Neuron (in vitro differentiated cells): ENCODE results near the gene WFDC8.
"Not testable (repeated sequence)": the region's sequence is repeated elsewhere in the genome, so short reads cannot be mapped to it uniquely, and the experiment has no call there.

Experiments used
- H2AFZ ChIP-seq: one replicate; pipeline ENCODE4 v1.6.1; 2013; ENCODE audit warnings: low read depth, mild to moderate bottlenecking, inconsistent platforms, low read length, moderate library complexity
- H3K27me3 ChIP-seq: one replicate; pipeline ENCODE4 v1.6.1; 2013; ENCODE audit warnings: low read length; ENCODE audit not compliant: insufficient read depth
- H3K36me3 ChIP-seq: one replicate; pipeline ENCODE4 v1.6.1; 2013; ENCODE audit warnings: low read length; ENCODE audit not compliant: insufficient read depth
- H3K4me1 ChIP-seq: one replicate; pipeline ENCODE4 v1.6.1; 2013; ENCODE audit warnings: low read length; ENCODE audit not compliant: insufficient read depth
- H3K4me3 ChIP-seq: 2 replicates; pipeline ENCODE4 v1.5.1; 2013; ENCODE audit warnings: mild to moderate bottlenecking, low read length, moderate library complexity
- H3K9me3 ChIP-seq: one replicate; pipeline ENCODE4 v1.6.1; 2013; ENCODE audit warnings: low read length

The WFDC8 gene

GRCh38 chr20:45579184-45579583 is at the start of gene WFDC8:
Gene WFDC8, minus strand, starts transcription at chr20:45579284. Its CDS starts 37 bp downstream, at chr20:45579247.
- Histone ChIP-seq H3K9me3 (no peaks in the 10 kb centered on the region), H3K4me3 (peak within 1 kb of the TSS; percentile 8), H2AFZ (no peak within 1 kb of the TSS), H3K36me3 (no peaks in the 10 kb centered on the region), H3K27me3 (no peaks in the 10 kb centered on the region), H3K4me1 (peaks cover 24% of the 10 kb centered on the region)

- H3K4me1 ChIP-seq: no peaks in the 10 kb centered on the region
- no peaks in the 10 kb centered on the region for H3K36me3 ChIP-seq
- peaks cover 14% of the 10 kb centered on the region for H3K27me3 ChIP-seq
- H2AFZ ChIP-seq: no peak overlapping the region
- no peaks in the 10 kb centered on the region for H3K9me3 ChIP-seq
- H3K4me3 ChIP-seq: no peak overlapping the region
These were observed 47.5 kb upstream of the WFDC8 start for GRCh38 chr20:45626540-45626939.

- no peaks in the 10 kb centered on the region for H3K4me1 ChIP-seq
- H2AFZ ChIP-seq: no peak overlapping the region
- H3K27me3 ChIP-seq: peaks cover 2% of the 10 kb centered on the region
- H3K4me3 ChIP-seq: no peak overlapping the region
- H3K9me3 ChIP-seq: no peaks in the 10 kb centered on the region
- no peaks in the 10 kb centered on the region for H3K36me3 ChIP-seq
These were observed 42.5 kb upstream of the WFDC8 start for GRCh38 chr20:45621593-45621992.

- H2AFZ ChIP-seq: no peak overlapping the region
- no peaks in the 10 kb centered on the region for H3K36me3 ChIP-seq
- no peaks in the 10 kb centered on the region for H3K4me1 ChIP-seq
- no peaks in the 10 kb centered on the region for H3K9me3 ChIP-seq
- H3K4me3 ChIP-seq: no peak overlapping the region
- H3K27me3 ChIP-seq: no peaks in the 10 kb centered on the region
These were observed 38.5 kb upstream of the WFDC8 start for GRCh38 chr20:45617591-45617990.

GRCh38 chr20:45612314-45612713 is 33.2 kb upstream of the WFDC8 start:
- no peaks in the 10 kb centered on the region for H3K36me3 ChIP-seq
- no peaks in the 10 kb centered on the region for H3K9me3 ChIP-seq
- no peak overlapping the region for H2AFZ ChIP-seq
- no peak overlapping the region for H3K4me3 ChIP-seq
- no peaks in the 10 kb centered on the region for H3K27me3 ChIP-seq
- no peaks in the 10 kb centered on the region for H3K4me1 ChIP-seq

GRCh38 chr20:45611054-45611453 is 32.0 kb upstream of the WFDC8 start:
- no peaks in the 10 kb centered on the region for H3K27me3 ChIP-seq
- H3K4me1 ChIP-seq: no peaks in the 10 kb centered on the region
- H3K36me3 ChIP-seq: no peaks in the 10 kb centered on the region
- H3K9me3 ChIP-seq: no peaks in the 10 kb centered on the region
- H3K4me3 ChIP-seq: no peak overlapping the region
- no peak overlapping the region for H2AFZ ChIP-seq

GRCh38 chr20:45607810-45608209 is 28.7 kb upstream of the WFDC8 start:
- H3K36me3 ChIP-seq: no peaks in the 10 kb centered on the region
- no peak overlapping the region for H2AFZ ChIP-seq
- H3K4me3 ChIP-seq: no peak overlapping the region
- H3K4me1 ChIP-seq: no peaks in the 10 kb centered on the region
- H3K27me3 ChIP-seq: no peaks in the 10 kb centered on the region
- no peaks in the 10 kb centered on the region for H3K9me3 ChIP-seq

- H3K27me3 ChIP-seq: peaks cover 5% of the 10 kb centered on the region
- no peaks in the 10 kb centered on the region for H3K9me3 ChIP-seq
- H3K4me3 ChIP-seq: no peak overlapping the region
- H2AFZ ChIP-seq: no peak overlapping the region
- H3K36me3 ChIP-seq: no peaks in the 10 kb centered on the region
- no peaks in the 10 kb centered on the region for H3K4me1 ChIP-seq
These were observed 16.2 kb upstream of the WFDC8 start for GRCh38 chr20:45595235-45595634.

GRCh38 chr20:45593498-45593897 is 14.4 kb upstream of the WFDC8 start:
- Histone ChIP-seq H3K9me3 (no peaks in the 10 kb centered on the region), H3K4me1 (no peaks in the 10 kb centered on the region), H3K36me3 (no peaks in the 10 kb centered on the region), H3K27me3 (peaks cover 5% of the 10 kb centered on the region), H2AFZ (no peak overlapping the region), H3K4me3 (no peak overlapping the region)

GRCh38 chr20:45592574-45593189 is 13.6 kb upstream of the WFDC8 start:
- H3K27me3 ChIP-seq: no peaks in the 10 kb centered on the region
- no peaks in the 10 kb centered on the region for H3K4me1 ChIP-seq

GRCh38 chr20:45589725-45590124 is 10.6 kb upstream of the WFDC8 start:
- H3K27me3 ChIP-seq: no peaks in the 10 kb centered on the region
- H2AFZ ChIP-seq: no peak overlapping the region
- H3K9me3 ChIP-seq: no peaks in the 10 kb centered on the region

More at GRCh38 chr20:45592574-45593189, 13.6 kb upstream of the WFDC8 start:
- Histone ChIP-seq H2AFZ (no peak overlapping the region), H3K9me3 (no peaks in the 10 kb centered on the region), H3K4me3 (no peak overlapping the region), H3K36me3 (no peaks in the 10 kb centered on the region)

GRCh38 chr20:45588800-45589199 is 9.7 kb upstream of the WFDC8 start:
- Histone ChIP-seq H3K9me3 (no peaks in the 10 kb centered on the region), H3K36me3 (no peaks in the 10 kb centered on the region), H3K4me1 (no peaks in the 10 kb centered on the region), H2AFZ (no peak overlapping the region), H3K4me3 (no peak overlapping the region), H3K27me3 (no peaks in the 10 kb centered on the region)

More at GRCh38 chr20:45589725-45590124, 10.6 kb upstream of the WFDC8 start:
- no peak overlapping the region for H3K4me3 ChIP-seq
- no peaks in the 10 kb centered on the region for H3K36me3 ChIP-seq
- no peaks in the 10 kb centered on the region for H3K4me1 ChIP-seq

- H3K4me3 ChIP-seq, H3K27me3 ChIP-seq, H3K9me3 ChIP-seq, H2AFZ ChIP-seq, H3K4me1 ChIP-seq, H3K36me3 ChIP-seq: not testable (repeated sequence)
These were observed 6.9 kb upstream of the WFDC8 start for GRCh38 chr20:45585986-45586385.

GRCh38 chr20:45584294-45584693 is 5.2 kb upstream of the WFDC8 start:
- H3K4me1 ChIP-seq, H3K27me3 ChIP-seq, H3K4me3 ChIP-seq, H2AFZ ChIP-seq, H3K36me3 ChIP-seq, H3K9me3 ChIP-seq: not testable (repeated sequence)
